HFF-Myc (cell line): ENCODE data around the gene BMX.

ENCODE experiments used
- DNase-seq: peaks from one replicate; pipeline ENCODE4 v3.0.0-alpha.2; 2011; ENCODE audit warnings: low read depth; ENCODE audit errors: extremely low read depth
- H3K4me3 ChIP-seq: replicated peaks from 2 replicates; pipeline ENCODE4 v1.5.1; 2011; ENCODE audit warnings: low read depth, mild to moderate bottlenecking, control low read depth, low read length
- TF ChIP-seq, protein P1 (sequence below): IDR thresholded peaks from 2 replicates; pipeline ENCODE4 v1.5.1; 2012; ENCODE audit warnings: mild to moderate bottlenecking, low read depth, low read length, control low read depth; ENCODE audit errors: missing control alignments

Gene BMX

DNA sequence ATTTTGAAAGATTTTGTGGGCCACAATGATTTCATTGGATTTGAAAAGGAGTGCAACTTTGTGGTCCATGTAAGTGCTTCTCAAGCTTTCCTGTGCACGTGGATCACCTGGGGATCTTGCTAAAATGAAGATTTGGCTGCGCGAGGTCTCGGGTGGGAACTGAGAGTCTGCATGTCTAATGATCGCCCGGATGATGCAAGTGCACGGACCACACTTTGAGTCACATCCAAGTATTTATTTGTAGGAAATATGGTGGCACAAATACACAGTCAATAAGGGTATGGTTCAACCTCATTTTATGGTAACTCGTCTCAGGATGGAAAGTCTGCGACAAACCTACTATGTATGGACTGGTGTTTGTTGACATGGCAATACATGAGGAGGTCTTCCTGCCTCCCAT is 899 bp downstream of the BMX start:
- TF ChIP-seq, protein P1, sequence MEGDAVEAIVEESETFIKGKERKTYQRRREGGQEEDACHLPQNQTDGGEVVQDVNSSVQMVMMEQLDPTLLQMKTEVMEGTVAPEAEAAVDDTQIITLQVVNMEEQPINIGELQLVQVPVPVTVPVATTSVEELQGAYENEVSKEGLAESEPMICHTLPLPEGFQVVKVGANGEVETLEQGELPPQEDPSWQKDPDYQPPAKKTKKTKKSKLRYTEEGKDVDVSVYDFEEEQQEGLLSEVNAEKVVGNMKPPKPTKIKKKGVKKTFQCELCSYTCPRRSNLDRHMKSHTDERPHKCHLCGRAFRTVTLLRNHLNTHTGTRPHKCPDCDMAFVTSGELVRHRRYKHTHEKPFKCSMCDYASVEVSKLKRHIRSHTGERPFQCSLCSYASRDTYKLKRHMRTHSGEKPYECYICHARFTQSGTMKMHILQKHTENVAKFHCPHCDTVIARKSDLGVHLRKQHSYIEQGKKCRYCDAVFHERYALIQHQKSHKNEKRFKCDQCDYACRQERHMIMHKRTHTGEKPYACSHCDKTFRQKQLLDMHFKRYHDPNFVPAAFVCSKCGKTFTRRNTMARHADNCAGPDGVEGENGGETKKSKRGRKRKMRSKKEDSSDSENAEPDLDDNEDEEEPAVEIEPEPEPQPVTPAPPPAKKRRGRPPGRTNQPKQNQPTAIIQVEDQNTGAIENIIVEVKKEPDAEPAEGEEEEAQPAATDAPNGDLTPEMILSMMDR: no peak
- H3K4me3 ChIP-seq: no peak overlapping the region
- no peak for DNase-seq

DNA sequence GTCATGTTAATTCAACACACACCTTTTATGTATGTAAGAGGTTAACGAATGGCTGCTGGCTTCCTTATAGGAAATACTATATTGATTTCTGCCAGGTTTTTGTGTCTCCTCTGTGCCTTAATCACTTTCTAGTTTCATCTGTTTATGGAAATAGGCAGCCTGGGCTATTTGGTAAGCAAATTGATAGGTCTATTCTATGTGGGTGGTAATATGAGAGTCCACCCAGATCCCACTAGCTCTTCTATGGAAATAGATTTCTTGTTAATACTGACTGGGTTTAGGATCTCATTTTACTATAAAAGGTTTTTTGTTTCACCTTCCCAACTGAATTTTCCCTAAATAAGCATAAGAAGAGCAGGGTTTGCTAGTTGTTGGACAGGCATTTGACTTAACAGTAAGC is 4.1 kb downstream of the BMX start:
- H3K4me3 ChIP-seq: no peak overlapping the region
- no peak for DNase-seq
- TF ChIP-seq, protein P1: no peak

DNA sequence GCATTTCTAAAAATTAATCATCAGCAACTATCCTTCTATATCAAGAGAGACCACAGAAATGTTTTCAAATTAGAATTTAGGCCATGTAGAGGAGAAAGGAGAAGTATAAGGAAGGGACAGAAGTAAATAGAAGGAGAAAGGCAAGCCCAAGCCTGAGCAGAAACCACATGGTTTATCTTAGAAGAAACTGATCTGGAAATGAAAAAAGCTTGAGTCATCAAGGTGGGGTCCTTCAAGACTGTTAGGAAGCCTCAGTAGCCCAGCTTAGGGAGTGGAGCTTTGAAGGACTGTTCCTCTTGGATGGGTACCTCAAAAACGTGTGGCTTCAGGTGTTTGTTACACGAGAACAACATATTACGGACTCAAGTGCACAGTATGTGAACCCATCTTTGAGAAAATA is 4.5 kb downstream of the BMX start:
- TF ChIP-seq, protein P1: no peak
- H3K4me3 ChIP-seq: no peak overlapping the region
- no peak for DNase-seq

DNA sequence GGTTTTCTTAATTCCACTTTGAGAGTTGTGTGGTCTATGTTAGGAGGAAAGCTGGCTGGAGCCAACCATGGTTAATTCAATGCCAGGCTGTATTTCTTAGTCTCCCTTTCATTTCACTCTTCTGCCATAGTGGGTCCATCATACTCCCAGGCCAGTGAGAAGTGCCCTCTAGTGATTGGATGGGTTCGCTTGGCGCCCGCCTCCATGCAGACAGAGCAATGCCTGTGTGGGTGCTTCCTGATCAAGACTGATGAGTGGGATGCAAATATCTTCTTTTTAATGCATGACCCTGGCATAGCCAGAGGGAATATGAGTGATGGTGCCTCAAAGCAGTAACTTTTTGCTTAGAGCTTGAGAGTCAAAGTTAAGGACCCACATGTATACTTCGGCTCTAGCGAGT is 6.4 kb downstream of the BMX start:
- no peak overlapping the region for H3K4me3 ChIP-seq
- TF ChIP-seq, protein P1: no peak
- no peak for DNase-seq

DNA sequence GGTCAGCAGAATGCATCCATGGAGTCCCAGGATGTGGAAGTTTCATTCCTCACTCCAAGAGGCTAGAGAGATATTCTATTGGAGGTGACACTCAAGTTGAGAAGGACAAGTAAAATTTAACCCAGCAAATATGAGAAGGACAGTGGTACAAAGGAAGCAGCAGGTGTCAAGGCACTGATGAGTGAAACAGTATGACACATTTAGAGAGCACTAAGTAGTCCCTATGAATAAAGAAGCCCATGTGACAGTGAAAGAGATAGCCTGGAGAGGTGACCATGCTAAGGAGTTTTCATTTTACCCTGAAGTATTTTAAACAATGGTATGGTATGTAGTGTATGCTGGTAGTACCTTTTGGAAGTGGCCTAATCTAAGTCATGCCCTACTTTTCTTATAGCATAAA is 9.2 kb downstream of the BMX start:
- DNase-seq: no peak
- TF ChIP-seq, protein P1: no peak
- no peak overlapping the region for H3K4me3 ChIP-seq

DNA sequence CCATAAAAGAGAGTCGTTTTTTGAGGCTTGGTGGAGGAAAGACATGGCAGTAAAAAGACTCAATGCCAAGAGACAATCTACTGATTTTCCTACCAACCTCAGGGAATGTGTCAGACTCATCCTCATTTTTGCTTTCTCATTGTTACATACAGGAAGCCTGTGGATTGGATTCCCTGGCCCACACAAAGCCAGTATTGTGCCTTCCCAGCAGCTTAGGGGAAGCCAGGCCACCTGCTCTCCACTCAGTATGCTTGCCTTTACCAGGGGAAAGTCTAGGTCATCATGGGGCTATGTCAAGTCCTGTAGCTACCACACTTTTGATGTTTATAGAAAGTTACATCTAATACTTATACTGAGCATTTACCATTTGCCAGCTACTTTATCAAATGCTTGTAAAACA is 11.0 kb downstream of the BMX start:
- DNase-seq: no peak
- no peak overlapping the region for H3K4me3 ChIP-seq
- TF ChIP-seq, protein P1: no peak

DNA sequence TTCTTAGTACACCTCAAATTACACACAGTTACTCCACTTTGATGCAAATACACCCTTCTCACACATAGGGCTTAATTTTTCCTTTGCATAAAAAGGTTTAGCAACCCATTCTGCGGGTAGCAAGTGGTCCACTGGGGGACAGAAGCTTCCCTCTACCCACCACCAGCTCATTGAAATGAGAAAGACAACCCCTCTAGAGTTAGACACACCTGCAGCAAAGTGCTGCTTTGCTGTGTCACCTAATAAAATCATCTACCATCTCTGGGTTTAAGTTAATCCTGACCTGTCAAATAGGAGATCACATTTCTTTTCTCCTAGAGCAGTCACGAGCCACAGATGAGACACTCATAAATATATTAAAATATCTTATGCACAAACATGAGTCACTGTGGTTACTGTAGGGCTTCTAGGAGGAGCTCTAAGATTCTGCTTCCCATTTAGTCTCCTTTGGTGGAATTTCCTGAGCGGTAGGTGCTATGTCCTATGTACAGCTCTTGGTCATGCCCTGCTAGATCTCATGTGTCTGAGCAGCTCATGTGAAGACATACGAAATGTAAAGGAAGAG is 11.9 kb downstream of the BMX start:
- TF ChIP-seq, protein P1: no peak
- no peak for DNase-seq

More for the DNA sequence above, 11.9 kb downstream of the BMX start:
- H3K4me3 ChIP-seq: no peak overlapping the region
